HG02610 (cell line): ENCODE data around the gene LYPD6.

Experiments used
- ATAC-seq: cut with Tn5 transposase; IDR thresholded peaks from one replicate; pipeline ENCODE4 v1.9.1; 2021; ENCODE audit warnings: mild to moderate bottlenecking, moderate library complexity; ENCODE audit not compliant: unreplicated experiment

LYPD6 gene

GRCh38 chr2:149346272-149346671 is 15.9 kb downstream of the LYPD6 start:
- no peak for ATAC-seq

- ATAC-seq = no peak
These were observed 17.9 kb downstream of the LYPD6 start for GRCh38 chr2:149348291-149348690.

- no peak for ATAC-seq
These were observed 23.0 kb downstream of the LYPD6 start for GRCh38 chr2:149353421-149353820.

- ATAC-seq = no peak
These were observed 25.5 kb downstream of the LYPD6 start for GRCh38 chr2:149355716-149356422.

- no peak for ATAC-seq
These were observed 26.7 kb downstream of the LYPD6 start for GRCh38 chr2:149357058-149357457.

GRCh38 chr2:149360106-149360505 is 29.7 kb downstream of the LYPD6 start:
- ATAC-seq = no peak

GRCh38 chr2:149363958-149364357 is 33.6 kb downstream of the LYPD6 start:
- ATAC-seq = no peak

- ATAC-seq = no peak
These were observed 34.5 kb downstream of the LYPD6 start for GRCh38 chr2:149364839-149365238.

- no peak for ATAC-seq
These were observed 35.7 kb downstream of the LYPD6 start for GRCh38 chr2:149365931-149366583.

- no peak for ATAC-seq
These were observed 39.8 kb downstream of the LYPD6 start for GRCh38 chr2:149370061-149370775.

GRCh38 chr2:149371476-149371875 is 41.1 kb downstream of the LYPD6 start:
- no peak for ATAC-seq

GRCh38 chr2:149375801-149376361 is 45.5 kb downstream of the LYPD6 start:
- no peak for ATAC-seq

- no peak for ATAC-seq
These were observed 49.8 kb downstream of the LYPD6 start for GRCh38 chr2:149380205-149380604.

- ATAC-seq = no peak
These were observed 53.0 kb downstream of the LYPD6 start for GRCh38 chr2:149383340-149383739.

GRCh38 chr2:149385350-149385749 is 55.0 kb downstream of the LYPD6 start:
- no peak for ATAC-seq

GRCh38 chr2:149387411-149387810 is 57.0 kb downstream of the LYPD6 start:
- no peak for ATAC-seq

- no peak for ATAC-seq
These were observed 57.9 kb downstream of the LYPD6 start for GRCh38 chr2:149388120-149388816.

GRCh38 chr2:149389506-149390167 is 59.2 kb downstream of the LYPD6 start:
- no peak for ATAC-seq

GRCh38 chr2:149393614-149394013 is 63.2 kb downstream of the LYPD6 start:
- no peak for ATAC-seq

- no peak for ATAC-seq
These were observed 64.5 kb downstream of the LYPD6 start for GRCh38 chr2:149394864-149395263.
